SK-N-SH (cell line): ENCODE results near the gene VPS52. TPM values are rescaled to one million over a fixed set of nuclear protein-coding genes. Genes with fewer than 3 reads are reported as not detected.
A peak's percentile ranks its signal among the peaks of the same experiment; 100 is the strongest.

ENCODE experiments used
- CTCF ChIA-PET: fragments of 300-600, 350-600 bp; formaldehyde crosslinking; extraction: SDS; loops from one replicate; lab custom pipeline; 2021; lab: Yijun Ruan, JAX
- POLR2A ChIA-PET: fragments of 350-600 bp; sonication (Branson Sonifier 250); formaldehyde crosslinking; extraction: SDS; loops from one replicate; lab custom pipeline; 2020; ENCODE audit warnings: antibody characterized with exemption, inconsistent platforms; lab: Yijun Ruan, JAX
- DNase-seq: peaks from one replicate; pipeline ENCODE4 v3.0.0; 2012
- H2AFZ ChIP-seq: fragments of 200-600 bp; sonication (generic); 2 replicates; pipeline ENCODE4 v1.8.1; 2016; ENCODE audit warnings: antibody characterized with exemption, mild to moderate bottlenecking, low read depth
- H3F3A ChIP-seq: fragments of 200-600 bp; sonication (generic); replicated peaks from 2 replicates; pipeline ENCODE3; 2016; ENCODE audit warnings: antibody characterized with exemption, mild to moderate bottlenecking; ENCODE audit not compliant: insufficient read depth
- H3K27ac ChIP-seq, 2 experiments: fragments of 200-500 bp in 1 of 2; fragments of 200-600 bp in 1 of 2; sonication (Bioruptor generic) in 1 of 2; sonication (generic), shearing (Covaris generic) in 1 of 2; 2 replicates each; pipeline versions ENCODE4 v1.5.1 to v1.6.1; 2014 to 2016; ENCODE audit warnings: low read depth in 2 of 2, inconsistent platforms in 1 of 2, low read length in 1 of 2, mild to moderate bottlenecking in 1 of 2, mixed read lengths in 1 of 2
- H3K27me3 ChIP-seq: fragments of 200-600 bp; sonication (generic), shearing (Covaris generic); 2 replicates; pipeline ENCODE4 v1.6.1; 2016; ENCODE audit warnings: mixed run types; ENCODE audit not compliant: insufficient read depth
- H3K36me3 ChIP-seq, 2 experiments: fragments of 200-500 bp in 1 of 2; fragments of 200-600 bp in 1 of 2; sonication (Bioruptor generic) in 1 of 2; sonication (generic) in 1 of 2; replicated peaks in 1 of 2; 2 replicates each; pipeline versions ENCODE3 to v1.5.1; 2014 to 2016; ENCODE audit warnings: low read length in 1 of 2, mild to moderate bottlenecking in 1 of 2; ENCODE audit not compliant: insufficient read depth in 2 of 2, control insufficient read depth in 1 of 2
- H3K4me1 ChIP-seq, 2 experiments: fragments of 200-500 bp in 1 of 2; fragments of 200-600 bp in 1 of 2; sonication (Bioruptor generic) in 1 of 2; sonication (generic), shearing (Covaris generic) in 1 of 2; 2 replicates each; pipeline versions ENCODE4 v1.5.1 to v1.6.1; 2014 to 2016; ENCODE audit warnings: low read depth in 1 of 2, low read length in 1 of 2, mixed run types in 1 of 2; ENCODE audit not compliant: insufficient read depth in 2 of 2, control insufficient read depth in 1 of 2
- H3K4me2 ChIP-seq: fragments of 200-600 bp; sonication (generic), shearing (Covaris generic); 2 replicates; pipeline ENCODE4 v1.6.1; 2017; ENCODE audit warnings: mixed run types
- H3K4me3 ChIP-seq, 2 experiments: fragments of 200-500 bp in 1 of 2; fragments of 200-600 bp in 1 of 2; sonication (Bioruptor generic) in 1 of 2; sonication (generic), shearing (Covaris generic) in 1 of 2; 2 replicates each; pipeline versions ENCODE4 v1.5.1 to v1.8.1; 2014 to 2016; ENCODE audit warnings: low read depth in 2 of 2, inconsistent platforms in 1 of 2, low read length in 1 of 2, mild to moderate bottlenecking in 1 of 2, mixed read lengths in 1 of 2, moderate library complexity in 1 of 2
- H3K79me2 ChIP-seq: fragments of 200-600 bp; sonication (generic); 2 replicates; pipeline ENCODE4 v1.8.1; 2017; ENCODE audit warnings: mild to moderate bottlenecking; ENCODE audit not compliant: insufficient read depth
- H3K9ac ChIP-seq: fragments of 200-600 bp; sonication (generic); 2 replicates; pipeline ENCODE4 v1.6.1; 2017; ENCODE audit warnings: mixed run types
- H3K9me2 ChIP-seq: fragments of 200-600 bp; sonication (generic); 2 replicates; pipeline ENCODE4 v1.6.1; 2017; ENCODE audit warnings: mixed run types
- H3K9me3 ChIP-seq: fragments of 200-600 bp; sonication (generic); 2 replicates; pipeline ENCODE4 v1.6.1; 2017; ENCODE audit warnings: mixed run types, mild to moderate bottlenecking, moderate library complexity
- H4K20me1 ChIP-seq: fragments of 200-600 bp; sonication (generic); 2 replicates; pipeline ENCODE4 v1.6.1; 2017; ENCODE audit warnings: mild to moderate bottlenecking, mixed run types; ENCODE audit not compliant: insufficient read depth
- CHD2 ChIP-seq: fragments of 150-350 bp; IDR thresholded peaks from 2 replicates; pipeline ENCODE4 v1.6.1; 2018; ENCODE audit warnings: low read length; ENCODE audit not compliant: partially characterized antibody
- FOXJ3 ChIP-seq: sonication (generic); formaldehyde crosslinking; IDR thresholded peaks from 2 replicates; pipeline ENCODE4 v1.5.1; 2020; ENCODE audit warnings: mild to moderate bottlenecking, missing genetic modification reagents
- FOXM1 ChIP-seq: IDR thresholded peaks from 2 replicates; pipeline ENCODE4 v1.4.0; 2012; ENCODE audit warnings: low read depth, mild to moderate bottlenecking
- GABPA ChIP-seq: IDR thresholded peaks from 2 replicates; pipeline ENCODE4 v1.4.0; 2012; ENCODE audit warnings: low read depth, mild to moderate bottlenecking
- MEF2A ChIP-seq: IDR thresholded peaks from 2 replicates; pipeline ENCODE4 v1.4.0; 2012; ENCODE audit warnings: low read depth, borderline replicate concordance
- NFIC ChIP-seq: IDR thresholded peaks from 2 replicates; pipeline ENCODE4 v1.4.0; 2012; ENCODE audit warnings: borderline replicate concordance
- POLR2AphosphoS5 ChIP-seq: IDR thresholded peaks from 2 replicates; pipeline ENCODE4 v1.6.1; 2012; ENCODE audit warnings: low read depth, low read length
- RCOR1 ChIP-seq: fragments of 150-350 bp; IDR thresholded peaks from 2 replicates; pipeline ENCODE4 v1.6.1; 2017; ENCODE audit warnings: antibody characterized with exemption, low read length
- TAF1 ChIP-seq: IDR thresholded peaks from 2 replicates; pipeline ENCODE4 v1.6.1; 2012; ENCODE audit warnings: low read depth, mild to moderate bottlenecking, low read length, moderate library complexity, borderline replicate concordance
- TCF12 ChIP-seq: IDR thresholded peaks from 2 replicates; pipeline ENCODE4 v1.4.0; 2012
- WGBS: methylation state at CpG from one replicate; pipeline ENCODE4 v1.1.6; 2017; ENCODE audit warnings: low lambda C conversion rate; 5-methylcytosine and 5-hydroxymethylcytosine counted together
- polyA plus RNA-seq, 3 experiments: library from polyadenylated mRNA; depleted of rRNA; stranded (reverse); fragments of >200 nt; gene quantifications; 2 replicates each; pipeline ENCODE4 v1.2.3, GENCODE V29; 2012
- TF ChIP-seq, protein P1 (sequence below): fragments of 150-350 bp; IDR thresholded peaks from 2 replicates; pipeline ENCODE4 v1.6.1; 2017; ENCODE audit warnings: antibody characterized with exemption, low read length, low read depth, borderline replicate concordance
- TF ChIP-seq, protein P2 (sequence below): IDR thresholded peaks from 2 replicates; pipeline ENCODE4; 2012
- TF ChIP-seq, protein P3 (sequence below): IDR thresholded peaks from 2 replicates; pipeline ENCODE4 v1.4.0; 2012; ENCODE audit warnings: low read depth

The VPS52 gene
- polyA plus RNA-seq, 1 of the 3 experiments (the other 2 are of a cell fraction), result 74.0 TPM

DNA sequence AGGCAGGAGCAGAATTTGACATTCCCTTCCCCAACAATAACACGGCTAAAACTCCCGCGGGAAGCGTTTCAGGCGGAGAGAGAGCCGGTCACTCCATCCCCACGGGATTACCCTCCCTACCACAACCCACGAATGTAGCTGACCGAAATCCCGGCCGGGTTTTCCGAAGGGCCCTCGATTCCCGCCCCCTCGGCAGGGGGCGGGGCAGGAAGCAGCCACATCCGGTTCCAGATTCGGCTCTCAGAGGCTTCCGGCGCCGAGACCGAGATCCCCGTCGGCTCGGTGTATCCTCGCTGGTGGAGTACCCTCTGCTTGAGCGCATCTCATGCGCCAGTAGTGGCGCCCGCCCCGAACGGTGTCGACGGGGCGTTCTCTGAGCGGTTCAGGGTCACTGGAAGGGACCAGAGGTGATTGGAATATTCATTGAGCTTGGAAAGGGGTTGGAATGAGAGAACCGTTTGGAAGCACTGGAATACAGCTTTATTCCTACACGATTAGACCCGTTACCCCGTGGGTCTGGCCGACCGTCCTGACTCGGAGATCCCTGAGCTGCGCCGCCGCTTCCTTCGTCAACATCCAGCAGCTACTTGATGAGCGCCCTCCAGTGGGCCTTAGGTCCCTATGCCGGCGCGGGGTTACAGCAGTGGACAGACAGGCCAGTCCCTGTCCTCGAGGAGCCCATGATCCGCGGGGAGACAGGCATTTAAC is 27.7 kb upstream of the VPS52 start (continued):
- peak; percentile 80 for TF ChIP-seq GABPA
- no peak for TF ChIP-seq TCF12
- TF ChIP-seq, protein P1, sequence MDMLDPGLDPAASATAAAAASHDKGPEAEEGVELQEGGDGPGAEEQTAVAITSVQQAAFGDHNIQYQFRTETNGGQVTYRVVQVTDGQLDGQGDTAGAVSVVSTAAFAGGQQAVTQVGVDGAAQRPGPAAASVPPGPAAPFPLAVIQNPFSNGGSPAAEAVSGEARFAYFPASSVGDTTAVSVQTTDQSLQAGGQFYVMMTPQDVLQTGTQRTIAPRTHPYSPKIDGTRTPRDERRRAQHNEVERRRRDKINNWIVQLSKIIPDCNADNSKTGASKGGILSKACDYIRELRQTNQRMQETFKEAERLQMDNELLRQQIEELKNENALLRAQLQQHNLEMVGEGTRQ, result no peak
- peak; percentile 92 for TF ChIP-seq TAF1
- peak; percentile 23; the same call in 1 of the 2 replicates for TF ChIP-seq RCOR1
- peak; percentile 98 for TF ChIP-seq POLR2AphosphoS5
- TF ChIP-seq, protein P2, sequence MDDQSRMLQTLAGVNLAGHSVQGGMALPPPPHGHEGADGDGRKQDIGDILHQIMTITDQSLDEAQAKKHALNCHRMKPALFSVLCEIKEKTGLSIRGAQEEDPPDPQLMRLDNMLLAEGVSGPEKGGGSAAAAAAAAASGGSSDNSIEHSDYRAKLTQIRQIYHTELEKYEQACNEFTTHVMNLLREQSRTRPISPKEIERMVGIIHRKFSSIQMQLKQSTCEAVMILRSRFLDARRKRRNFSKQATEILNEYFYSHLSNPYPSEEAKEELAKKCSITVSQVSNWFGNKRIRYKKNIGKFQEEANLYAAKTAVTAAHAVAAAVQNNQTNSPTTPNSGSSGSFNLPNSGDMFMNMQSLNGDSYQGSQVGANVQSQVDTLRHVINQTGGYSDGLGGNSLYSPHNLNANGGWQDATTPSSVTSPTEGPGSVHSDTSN, result peak; percentile 2
- TF ChIP-seq CHD2, result peak; percentile 86
- TF ChIP-seq MEF2A, result no peak
- TF ChIP-seq, protein P3, sequence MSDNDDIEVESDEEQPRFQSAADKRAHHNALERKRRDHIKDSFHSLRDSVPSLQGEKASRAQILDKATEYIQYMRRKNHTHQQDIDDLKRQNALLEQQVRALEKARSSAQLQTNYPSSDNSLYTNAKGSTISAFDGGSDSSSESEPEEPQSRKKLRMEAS, result peak; percentile 59
- 0 out of 2 replicates have a peak, but pooled peaks have one; percentile 23 for TF ChIP-seq FOXM1

DNA sequence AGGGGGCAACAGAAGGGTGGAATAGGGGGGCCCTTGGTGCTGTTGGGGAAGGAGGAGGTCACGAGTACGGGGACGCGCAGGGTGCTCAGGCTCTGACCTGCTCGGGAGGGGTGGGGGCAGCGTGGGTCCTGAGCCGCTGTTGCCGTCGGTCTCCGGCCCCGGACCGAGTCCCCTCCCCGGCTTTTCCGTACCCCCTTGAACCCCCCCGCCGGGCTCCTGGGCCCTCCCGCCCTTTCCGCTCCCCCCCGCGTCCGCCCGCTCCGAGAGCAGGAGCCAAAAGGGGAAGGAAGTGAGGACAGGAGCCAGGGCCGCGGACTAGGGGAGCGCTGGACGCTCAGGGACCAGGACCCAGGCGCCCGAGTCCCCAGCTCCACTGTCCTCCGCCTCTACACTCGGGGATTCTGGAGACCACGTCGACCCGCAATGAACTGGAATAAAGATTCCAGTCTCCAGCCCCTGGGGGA is 27.1 kb upstream of the VPS52 start, which contains the start of gene RGL2:
TSS of gene RGL2 (minus strand) at position 170 of the 464 bp plus-strand sequence. CDS start 332 bp downstream, outside the sequence.
- Histone ChIP-seq H3K9ac (peak within 1 kb of the TSS; percentile 94), H2AFZ (peak within 1 kb of the TSS; percentile 40; the same call in 1 of the 2 replicates), H4K20me1 (peaks cover 11% of the 10 kb centered on the region; the same call in 1 of the 2 replicates), H3K79me2 (peaks cover 48% of the 10 kb centered on the region), H3K4me2 (peak within 1 kb of the TSS; percentile 94), H3K9me3 (no peaks in the 10 kb centered on the region), H3K27me3 (no peaks in the 10 kb centered on the region), H3K4me3 (peak within 1 kb of the TSS; percentile 84 to 89), H3K9me2 (no peaks in the 10 kb centered on the region), H3K27ac (peak within 1 kb of the TSS; percentile 99), H3K36me3 (peaks cover 17 to 26% of the 10 kb centered on the region in 2 experiments), H3F3A (peaks cover 22% of the 10 kb centered on the region), H3K4me1 (peaks cover 4 to 13% of the 10 kb centered on the region in 2 experiments; a peak in 1 of 4 replicates)
- ChIA-PET POLR2A (interaction anchor here (1.2 to 3.3 kb wide), 9 partner anchors 10 to 327 kb away, joined by 4 to 30 read pairs (median 7); partner anchors contain the start of genes B3GALT4, PFDN6, RING1 and RPS18), CTCF (interaction anchor here (0.7 to 2.9 kb wide), 15 partner anchors 8 to 126 kb away, joined by 3 to 30 read pairs (median 5); partner anchors contain the start of genes B3GALT4, PFDN6, RPS18 and TAPBP)
- DNase-seq, result peak; percentile 78
- TF ChIP-seq NFIC (peak; percentile 25; the same call in 1 of the 2 replicates), FOXJ3 (CRISPR knock-in tag) (no peak)
- TF ChIP-seq, protein P2, result peak; percentile 26; the same call in 1 of the 2 replicates
- 0% methylated on average over 21 of the region's 34 CpGs for WGBS
